Ramos (cell line): ENCODE measurements around the gene ATP6V0C.

ENCODE experiments used
- in situ Hi-C: fragments of 300-500 bp; cut with MboI; formaldehyde crosslinking; loops from one replicate; pipeline ENCODE4 v1.14.3; 2022; ENCODE audit warnings: low sequenced_read_pairs; ENCODE audit not compliant: unreplicated experiment

Gene ATP6V0C

DNA sequence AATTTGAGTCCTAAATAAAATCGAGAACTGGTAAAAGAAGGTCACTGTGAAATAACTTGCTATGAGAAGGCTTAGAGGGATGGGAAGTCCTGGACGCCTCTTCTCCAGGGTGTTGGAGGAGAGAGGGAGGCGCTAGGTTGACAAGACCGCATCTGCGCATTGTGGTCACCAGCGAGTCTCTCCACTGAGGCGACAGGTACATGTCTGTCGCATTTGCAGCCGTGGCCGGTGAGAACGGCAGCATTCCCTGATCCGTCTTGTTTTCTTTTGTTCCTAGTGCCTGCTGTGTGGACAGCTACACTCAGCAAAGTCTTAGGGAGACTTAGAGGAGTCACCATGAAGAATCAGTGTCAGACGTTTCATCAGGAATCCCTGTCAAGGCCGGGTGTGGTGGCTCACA lies 8.1 kb upstream of the ATP6V0C start:
- in situ Hi-C loops, result loop anchor here (25.0 kb wide), 1 partner anchor 493 kb away; the partner anchor contains the start of genes NPW and ZNF598

DNA sequence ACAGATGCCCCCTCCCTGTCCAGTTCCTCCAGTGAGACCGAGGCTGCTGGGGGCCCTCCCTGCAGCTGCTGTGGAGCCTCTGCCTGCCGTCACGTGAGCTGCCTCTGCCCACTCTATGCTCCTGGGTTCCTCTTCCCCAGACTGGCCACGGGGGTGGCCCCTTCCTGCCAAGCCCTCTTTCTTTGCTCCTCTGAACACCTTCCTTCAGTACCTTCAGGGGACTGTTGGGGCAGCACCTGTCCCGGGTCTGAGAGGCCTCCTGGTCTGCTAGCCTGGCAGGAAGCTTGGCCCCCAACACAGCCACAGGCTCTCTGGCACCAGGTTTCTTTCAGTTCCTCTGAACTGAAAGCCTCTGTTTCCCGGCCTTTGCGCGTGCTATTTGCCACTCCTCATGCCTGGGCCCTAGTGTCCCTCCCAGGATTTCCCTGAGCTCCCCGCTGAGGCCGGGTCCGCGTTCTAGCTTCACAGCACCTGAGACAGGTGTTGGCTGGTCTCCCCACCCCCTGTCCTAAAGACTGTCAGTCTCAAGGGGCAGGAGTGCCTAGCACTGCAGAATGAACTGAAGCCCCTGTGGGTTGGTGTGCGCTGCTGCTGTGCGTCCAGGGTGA lies 6.6 kb upstream of the ATP6V0C start:
- in situ Hi-C loops, result loop anchor here (25.0 kb wide), 1 partner anchor 495 kb away; the partner anchor contains the start of genes NPW and ZNF598

DNA sequence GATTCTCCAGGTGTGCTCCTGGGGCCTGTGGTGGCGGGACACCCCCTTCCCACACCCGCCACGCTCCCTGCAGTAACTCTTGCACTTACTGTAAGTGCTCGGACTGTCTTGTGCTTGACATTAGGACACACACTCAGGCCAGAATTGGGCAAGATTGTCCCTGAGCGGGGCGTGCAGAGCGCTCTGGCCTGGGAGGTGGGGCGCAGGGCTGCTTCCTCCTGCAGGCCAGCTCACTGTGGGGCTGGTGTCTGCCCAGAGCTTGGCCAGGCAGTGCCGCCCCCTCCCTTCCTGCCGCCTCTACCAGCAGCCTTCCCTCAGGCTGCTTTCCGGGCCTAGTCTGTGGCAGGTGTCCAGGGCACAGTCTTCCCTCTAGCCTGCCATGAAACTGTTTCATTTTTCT lies 6.1 kb upstream of the ATP6V0C start:
- in situ Hi-C loops, result loop anchor here (25.0 kb wide), 1 partner anchor 495 kb away; the partner anchor contains the start of genes NPW and ZNF598

DNA sequence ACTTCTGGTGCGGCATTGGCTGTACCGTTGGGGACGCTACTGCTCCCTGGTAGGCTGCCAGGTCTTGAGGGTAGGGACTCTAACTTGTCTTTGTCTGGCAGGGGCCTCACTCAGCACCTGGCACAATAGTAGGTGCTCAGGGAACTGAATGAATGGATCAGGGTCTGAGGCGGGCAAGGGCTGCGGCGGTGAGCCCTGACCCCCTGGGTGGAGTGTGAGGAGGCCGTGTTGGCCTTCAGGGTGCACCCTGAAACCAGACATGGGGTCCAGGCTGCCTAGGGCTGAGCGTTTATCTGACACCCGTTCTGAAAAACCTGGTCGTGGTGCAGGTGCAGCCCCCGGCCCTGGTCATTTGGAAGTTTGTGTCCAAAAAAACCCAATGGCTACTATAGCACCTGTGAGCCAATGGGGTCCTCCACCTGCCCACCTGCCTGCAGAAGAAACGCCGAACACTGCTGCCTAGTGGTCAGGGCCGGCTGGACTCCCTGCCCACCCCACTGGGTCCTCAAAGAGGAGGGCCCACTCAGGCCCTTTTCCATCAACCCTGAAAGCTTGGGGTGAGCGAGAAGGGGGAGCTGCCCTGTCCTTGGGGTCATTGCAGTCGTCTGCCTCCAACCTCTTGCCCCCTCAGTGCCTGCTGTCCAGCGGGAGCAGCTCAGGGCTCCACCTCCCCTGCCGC lies 4.9 kb upstream of the ATP6V0C start:
- in situ Hi-C loops, result loop anchor here (25.0 kb wide), 1 partner anchor 497 kb away; the partner anchor contains the start of genes NPW and ZNF598

DNA sequence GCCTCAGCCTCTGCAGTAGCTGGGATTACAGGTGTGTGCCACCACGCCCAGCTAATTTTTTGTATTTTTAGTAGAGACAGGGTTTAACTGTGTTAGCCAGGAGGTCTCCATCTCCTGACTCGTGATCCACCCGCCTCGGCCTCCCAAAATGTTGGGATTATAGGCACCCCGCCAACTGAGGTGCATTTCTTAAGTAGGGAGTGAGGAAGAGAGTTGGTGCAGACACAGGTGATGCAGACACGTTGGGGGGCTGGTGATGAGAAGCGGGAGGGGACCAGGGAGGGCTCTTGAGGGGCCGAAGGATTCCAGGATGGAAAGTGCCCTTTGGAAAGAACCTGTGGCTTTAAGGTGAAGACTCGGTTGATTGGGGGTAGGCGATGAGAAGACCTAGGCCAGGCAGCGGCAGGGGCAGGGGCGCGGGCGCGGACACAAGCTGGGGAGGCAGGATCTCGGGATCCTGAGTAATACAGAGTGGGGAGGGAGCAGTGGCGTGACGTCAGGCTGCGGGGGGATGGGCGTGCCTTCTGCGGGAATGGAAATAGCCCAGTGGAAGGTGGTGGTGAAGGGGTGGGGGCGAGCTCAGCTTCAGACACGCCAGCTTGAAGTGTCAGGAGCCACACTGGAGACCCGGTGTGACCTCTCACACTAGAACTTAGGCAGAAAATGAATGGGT lies 2.5 kb upstream of the ATP6V0C start:
- in situ Hi-C loops, result loop anchor here (25.0 kb wide), 1 partner anchor 499 kb away; the partner anchor contains the start of genes NPW and ZNF598

DNA sequence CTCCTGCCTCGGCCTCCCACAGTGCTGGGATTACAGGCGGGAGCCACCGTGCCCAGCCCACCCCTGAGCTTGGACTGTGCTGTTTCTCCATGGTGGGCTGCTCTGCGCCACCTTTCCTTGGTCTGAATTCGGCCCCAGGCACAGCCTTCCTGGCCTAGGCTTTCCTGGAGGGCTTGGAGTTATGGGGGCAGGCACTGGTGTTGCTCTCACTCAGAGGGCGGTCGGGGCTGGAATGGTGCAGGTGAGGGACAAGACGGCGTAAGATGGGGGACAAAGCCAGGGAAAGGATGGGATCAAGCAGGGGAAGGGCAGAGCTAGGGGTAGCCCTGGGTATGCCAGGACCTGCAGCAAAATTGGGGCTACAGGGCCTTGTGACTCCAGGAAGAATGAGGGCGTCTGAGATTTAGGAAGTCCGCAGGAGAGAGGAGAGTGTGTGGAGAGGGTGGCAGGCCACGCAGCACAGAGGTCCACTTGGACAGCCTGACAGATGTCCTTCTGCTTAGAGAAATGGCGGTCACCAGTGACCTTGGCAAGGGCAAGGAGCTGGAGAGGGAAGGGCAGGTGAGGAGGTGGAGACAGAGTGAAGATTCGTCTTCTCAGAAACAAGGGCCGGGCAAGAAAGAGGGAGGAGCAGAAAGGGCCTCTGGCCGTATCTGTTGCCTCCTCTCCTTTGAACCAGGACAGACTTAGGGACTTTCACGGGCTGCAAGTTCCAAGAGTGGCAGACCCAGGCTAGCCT lies 1.6 kb upstream of the ATP6V0C start:
- in situ Hi-C loops, result loop anchor here (25.0 kb wide), 1 partner anchor 500 kb away; the partner anchor contains the start of genes NPW and ZNF598

DNA sequence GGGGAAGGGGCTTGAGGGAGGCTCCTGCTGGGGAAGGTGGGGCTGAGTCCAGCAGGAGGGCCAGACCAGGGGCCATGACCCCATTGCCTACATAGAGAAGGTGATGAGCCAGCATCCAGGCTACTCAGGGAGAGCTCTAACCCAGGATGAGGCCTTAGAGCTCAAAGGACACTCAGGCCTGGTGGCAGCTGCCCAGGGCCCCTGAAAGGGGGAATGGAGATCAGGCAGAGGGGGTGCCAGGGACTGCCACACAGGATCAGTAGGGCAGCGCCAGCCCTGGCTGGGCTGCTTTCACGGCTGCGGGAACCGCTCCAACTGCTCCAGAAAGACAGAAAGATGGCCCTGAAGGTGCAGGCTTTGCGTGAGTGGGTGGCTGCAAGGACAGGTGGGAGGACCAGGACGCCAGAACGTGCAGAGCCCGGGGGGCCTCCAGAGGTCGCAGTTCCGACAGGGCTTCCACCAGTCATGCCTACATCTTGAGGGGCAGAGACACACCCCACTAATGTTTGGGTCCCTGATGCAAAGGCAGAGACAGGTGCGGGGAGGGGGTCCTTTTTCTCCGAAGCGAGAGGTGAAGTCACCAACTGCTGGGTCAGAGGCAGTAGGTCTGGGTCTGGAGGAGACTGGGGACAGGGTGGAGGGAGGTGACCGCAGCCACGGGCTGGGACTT lies 882 bp upstream of the ATP6V0C start:
- in situ Hi-C loops, result loop anchor here (25.0 kb wide), 1 partner anchor 501 kb away; the partner anchor contains the start of genes NPW and ZNF598

DNA sequence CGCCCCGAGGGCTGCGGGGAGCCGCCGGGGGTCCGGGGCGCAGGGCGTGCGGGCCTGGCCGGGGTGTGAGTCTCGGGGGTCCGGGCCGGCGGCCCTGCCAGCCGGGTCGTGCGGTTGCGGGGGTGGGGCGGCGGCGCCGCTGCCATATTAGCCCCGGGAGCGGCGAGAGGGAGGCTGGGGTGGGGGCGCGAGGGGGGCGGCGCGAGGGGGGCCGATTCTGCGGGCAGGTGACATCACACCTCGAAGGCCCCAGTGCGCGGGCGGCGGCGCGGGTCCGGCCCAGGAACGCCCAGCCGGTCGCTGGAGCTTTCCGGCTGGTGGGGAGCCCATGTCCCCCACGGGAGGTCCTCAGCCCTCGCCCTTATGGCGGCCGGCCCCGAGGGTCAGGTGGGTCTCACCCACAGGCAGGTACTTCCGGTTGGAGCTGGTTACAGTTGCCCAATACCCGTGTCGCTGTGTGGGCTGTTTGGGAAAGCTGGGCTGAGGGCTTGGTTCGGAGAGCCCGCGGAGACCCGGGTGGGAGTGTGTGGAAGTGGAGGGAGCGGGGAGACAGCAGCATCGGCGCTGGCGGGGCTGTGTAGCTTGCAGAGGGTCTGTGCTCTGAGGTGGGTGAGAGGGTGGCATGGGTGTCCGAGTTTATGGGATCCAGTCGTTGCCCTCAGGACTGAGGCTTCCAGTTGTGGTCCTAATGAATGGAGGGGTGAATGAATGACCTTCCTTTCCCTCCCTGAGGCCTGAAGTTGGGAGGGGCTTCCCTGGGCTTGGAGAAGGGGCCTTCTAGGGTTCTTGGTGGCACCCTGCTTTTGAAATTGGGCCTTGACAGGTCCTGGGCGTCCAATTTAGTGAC lies 804 bp downstream of the ATP6V0C start:
- in situ Hi-C loops, result loop anchor here (25.0 kb wide), 1 partner anchor 502 kb away; the partner anchor contains the start of genes NPW and ZNF598

DNA sequence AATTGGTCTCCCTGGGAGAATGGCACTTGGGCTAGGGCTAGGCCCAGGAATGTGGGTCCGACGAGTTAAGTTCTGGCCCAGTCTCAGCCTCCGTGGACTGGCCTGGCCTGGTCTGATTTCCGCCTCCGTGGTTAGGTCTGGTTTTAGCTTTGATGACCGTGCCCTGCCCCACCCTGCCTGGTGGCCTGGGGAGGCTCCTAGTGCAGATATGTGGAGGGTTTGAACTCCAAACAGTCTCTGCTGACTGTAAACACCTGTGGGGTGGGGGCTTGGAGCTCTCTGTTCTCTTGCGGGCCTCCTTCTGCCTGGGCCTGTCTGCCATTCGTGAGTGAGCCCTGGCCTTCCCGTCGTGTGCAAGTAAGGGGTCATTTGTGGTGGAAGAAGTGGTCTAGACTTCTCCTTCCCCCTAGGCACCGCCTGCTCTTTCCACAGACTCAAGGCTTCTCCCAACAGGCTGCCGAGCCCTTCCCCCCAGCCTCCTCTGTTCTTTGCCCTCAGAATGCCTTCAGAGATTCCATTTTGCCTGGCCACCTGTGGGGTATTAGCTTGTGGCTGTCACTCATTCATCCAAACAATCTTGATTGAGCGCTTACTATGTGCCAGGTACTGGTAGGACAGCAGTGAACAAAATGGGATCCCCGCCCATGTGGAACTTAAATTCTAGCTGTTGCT lies 1.6 kb downstream of the ATP6V0C start:
- in situ Hi-C loops, result loop anchor here (25.0 kb wide), 1 partner anchor 503 kb away; the partner anchor contains the start of genes NPW and ZNF598

DNA sequence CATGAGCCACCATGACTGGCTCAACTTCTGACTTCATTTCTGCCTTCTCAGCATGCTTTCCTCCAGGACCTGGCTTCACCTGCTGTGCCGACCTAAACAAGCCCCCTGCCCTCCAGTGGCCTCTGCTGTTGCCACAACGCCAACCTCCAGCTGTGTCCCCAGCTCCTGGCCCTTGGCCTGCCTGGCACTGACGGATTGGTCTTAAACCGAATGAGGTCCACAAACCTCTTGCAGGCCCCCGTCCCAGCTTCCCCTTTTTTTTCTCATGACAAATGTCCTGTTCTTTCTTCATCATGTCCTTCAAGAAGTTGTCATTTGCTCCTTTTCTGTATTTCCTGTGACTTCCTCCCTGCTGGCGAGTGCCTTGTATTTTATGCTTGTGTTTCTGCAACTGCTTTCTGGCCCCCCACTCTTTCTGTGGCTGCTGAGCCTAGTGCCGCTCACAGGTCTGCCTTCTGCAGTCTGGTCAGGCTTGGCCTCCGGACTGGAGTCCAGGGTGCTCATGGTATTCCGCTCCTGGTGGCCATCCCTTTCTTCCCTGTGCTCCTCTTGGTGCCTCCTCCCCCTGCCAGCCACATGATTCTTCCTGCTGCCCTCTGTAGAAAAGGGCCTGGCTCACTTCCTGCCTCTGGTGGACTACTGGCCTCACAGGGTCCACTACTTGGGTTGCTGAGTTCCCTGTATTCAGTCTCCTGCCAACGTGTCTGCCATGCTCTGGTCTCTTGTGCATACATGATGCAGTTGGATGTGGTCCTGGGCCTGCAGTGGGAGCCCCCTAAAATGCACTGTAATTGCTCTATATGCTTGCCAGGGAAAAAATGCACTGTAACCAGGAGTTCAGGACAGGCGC lies 2.9 kb downstream of the ATP6V0C start:
- in situ Hi-C loops, result loop anchor here (25.0 kb wide), 1 partner anchor 504 kb away; the partner anchor contains the start of genes NPW and ZNF598

DNA sequence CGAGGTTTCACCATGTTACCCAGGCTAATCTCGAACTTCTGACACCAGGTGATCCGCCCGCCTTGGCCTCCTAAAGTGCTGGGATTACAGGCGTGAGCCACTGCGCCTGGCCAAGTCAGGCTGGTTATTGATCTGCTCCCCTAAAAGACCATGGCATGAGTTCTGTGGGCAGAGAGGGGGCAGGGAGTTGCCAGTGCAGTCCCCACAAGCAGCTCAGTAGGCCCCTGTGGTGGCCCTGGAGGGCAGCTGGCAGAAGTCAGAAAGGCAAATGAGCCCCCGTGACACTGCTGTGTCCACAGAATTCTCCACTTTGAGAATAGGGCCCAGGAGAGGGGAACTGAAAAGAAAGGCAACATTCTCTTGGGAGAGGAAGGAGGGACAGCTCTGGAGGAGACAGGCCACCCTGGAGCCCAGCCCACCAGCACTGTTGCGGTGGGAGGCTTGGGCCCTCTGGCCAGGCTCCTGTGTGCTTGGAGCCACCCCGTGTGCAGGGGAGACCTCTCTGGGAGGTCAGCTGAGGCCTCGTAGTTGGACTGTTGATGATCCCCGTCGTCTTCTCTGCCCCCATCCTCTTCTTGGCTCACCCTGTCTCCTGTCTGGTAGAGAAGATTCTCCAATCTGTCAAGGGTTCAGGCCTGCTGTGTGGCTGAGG lies 4.3 kb downstream of the ATP6V0C start:
- in situ Hi-C loops, result loop anchor here (25.0 kb wide), 1 partner anchor 506 kb away; the partner anchor contains the start of genes NPW and ZNF598

DNA sequence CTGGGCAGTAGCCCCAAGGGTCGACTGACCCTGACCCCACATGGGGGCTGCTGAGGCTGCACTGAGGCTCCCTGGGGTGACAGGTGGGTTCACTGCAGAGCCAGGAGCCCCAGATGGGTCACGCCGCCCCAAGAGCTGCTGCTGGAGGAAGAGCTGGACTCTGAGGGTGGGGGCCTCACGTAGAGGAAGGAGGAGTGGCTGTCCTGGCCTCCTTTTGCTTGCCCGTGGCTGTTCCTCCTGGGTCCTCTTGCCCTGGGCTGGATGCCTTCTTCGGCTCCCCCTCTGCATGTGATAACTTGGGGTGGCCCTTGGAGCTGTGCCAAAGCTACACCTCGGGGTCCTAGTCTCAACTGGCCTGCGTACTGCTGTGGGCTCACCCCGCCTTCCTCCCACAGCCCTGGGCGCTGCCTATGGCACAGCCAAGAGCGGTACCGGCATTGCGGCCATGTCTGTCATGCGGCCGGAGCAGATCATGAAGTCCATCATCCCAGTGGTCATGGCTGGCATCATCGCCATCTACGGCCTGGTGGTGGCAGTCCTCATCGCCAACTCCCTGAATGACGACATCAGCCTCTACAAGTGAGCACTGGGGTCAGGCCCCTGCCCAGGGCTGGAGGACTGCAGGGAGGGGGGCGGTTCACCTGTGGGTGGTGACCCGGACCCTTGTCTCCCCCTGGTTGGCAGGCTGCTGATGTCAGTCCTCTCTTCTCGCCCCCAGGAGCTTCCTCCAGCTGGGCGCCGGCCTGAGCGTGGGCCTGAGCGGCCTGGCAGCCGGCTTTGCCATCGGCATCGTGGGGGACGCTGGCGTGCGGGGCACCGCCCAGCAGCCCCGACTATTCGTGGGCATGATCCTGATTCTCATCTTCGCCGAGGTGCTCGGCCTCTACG lies 5.3 kb downstream of the ATP6V0C start:
- in situ Hi-C loops, result loop anchor here (25.0 kb wide), 1 partner anchor 507 kb away; the partner anchor contains the start of genes NPW and ZNF598

DNA sequence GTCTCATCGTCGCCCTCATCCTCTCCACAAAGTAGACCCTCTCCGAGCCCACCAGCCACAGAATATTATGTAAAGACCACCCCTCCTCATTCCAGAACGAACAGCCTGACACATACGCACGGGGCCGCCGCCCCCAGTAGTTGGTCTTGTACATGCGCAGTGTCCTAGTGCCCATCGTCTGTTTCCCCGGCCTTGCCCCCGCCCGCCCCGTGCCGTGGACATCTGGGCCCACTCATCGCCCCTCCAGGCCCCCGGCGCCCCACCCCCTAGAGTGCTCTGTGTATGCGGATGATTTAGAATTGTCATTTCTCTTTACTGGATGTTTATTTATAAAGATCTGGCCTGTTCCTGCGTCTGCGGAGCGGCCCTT lies 5.9 kb downstream of the ATP6V0C start:
- in situ Hi-C loops, result loop anchor here (25.0 kb wide), 1 partner anchor 507 kb away; the partner anchor contains the start of genes NPW and ZNF598

DNA sequence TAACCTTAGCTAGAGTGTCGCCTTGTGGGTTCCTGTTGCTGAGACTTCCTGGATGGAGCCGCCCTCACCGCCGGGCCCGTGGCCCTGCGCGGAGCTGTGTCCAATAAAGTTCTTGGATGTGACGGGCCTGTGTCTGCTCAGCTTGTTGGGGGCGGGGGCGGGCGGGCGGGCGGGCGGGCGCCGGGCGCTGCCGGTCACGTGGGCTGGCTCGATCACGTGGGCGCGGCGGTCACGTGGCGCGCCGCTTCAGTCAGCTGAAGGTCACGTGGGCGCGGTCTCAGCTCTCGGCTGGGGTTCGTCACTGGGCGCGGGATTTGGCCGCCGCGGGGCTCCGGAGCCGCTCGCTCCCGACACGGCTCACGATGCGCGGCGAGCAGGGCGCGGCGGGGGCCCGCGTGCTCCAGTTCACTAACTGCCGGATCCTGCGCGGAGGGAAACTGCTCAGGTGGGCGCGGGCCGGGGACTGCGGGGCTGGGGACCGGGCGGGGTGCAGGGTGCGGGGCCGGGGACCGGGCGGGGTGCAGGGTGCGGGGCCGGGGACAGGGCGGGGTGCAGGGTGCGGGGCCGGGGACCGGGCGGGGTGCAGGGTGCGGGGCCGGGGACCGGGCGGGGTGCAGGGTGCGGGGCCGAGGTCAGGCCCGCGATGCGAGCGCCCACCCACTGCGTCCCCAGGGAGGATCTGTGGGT lies 6.5 kb downstream of the ATP6V0C start, which contains the start of gene AMDHD2:
AMDHD2 (plus strand) TSS at position 275 of the 687 bp plus-strand sequence; CDS start at position 363, 88 bp downstream.
- in situ Hi-C loops, result loop anchor here (25.0 kb wide), 1 partner anchor 508 kb away; the partner anchor contains the start of genes NPW and ZNF598
